CD4-positive, alpha-beta memory T cell (primary cell): ENCODE results near the gene IFT43. TPM values are rescaled to one million over a fixed set of nuclear protein-coding genes. Genes with fewer than 3 reads are reported as not detected.

Source experiments
- CTCF ChIA-PET: fragments of 350-600 bp; sonication (Branson Sonifier 250); formaldehyde crosslinking; loops from one replicate; lab custom pipeline; 2021; ENCODE audit warnings: inconsistent platforms; ENCODE audit not compliant: partially characterized antibody; lab: Charles Lee
- POLR2A ChIA-PET: fragments of 350-600 bp; sonication (Branson Sonifier 250); formaldehyde crosslinking; loops from one replicate; lab custom pipeline; 2021; ENCODE audit not compliant: partially characterized antibody; lab: Charles Lee
- DNase-seq, 5 donors: peaks; one replicate each; pipeline versions ENCODE4 v3.0.0 to v3.0.0-alpha.2; 2020 to 2022; ENCODE audit warnings: mixed read lengths in 1 of 5
- H3K27ac ChIP-seq: one replicate; pipeline ENCODE4 v1.7.0; 2013; ENCODE audit warnings: low read depth, low read length
- H3K27me3 ChIP-seq: 2 replicates; pipeline ENCODE4 v1.7.0; 2013; ENCODE audit warnings: mild to moderate bottlenecking, low read length, moderate library complexity; ENCODE audit not compliant: insufficient read depth
- H3K36me3 ChIP-seq: 2 replicates; pipeline ENCODE4 v1.7.0; 2013; ENCODE audit warnings: mild to moderate bottlenecking, low read length, moderate library complexity; ENCODE audit not compliant: insufficient read depth
- H3K4me1 ChIP-seq: 2 replicates; pipeline ENCODE4 v1.7.0; 2013; ENCODE audit warnings: mild to moderate bottlenecking, low read length, moderate library complexity; ENCODE audit not compliant: insufficient read depth
- H3K4me3 ChIP-seq, 2 donors: one replicate each; pipeline ENCODE4 v1.7.0; 2013; ENCODE audit warnings: low read length in 2 of 2, mild to moderate bottlenecking in 1 of 2
- H3K9me3 ChIP-seq, 2 donors: one replicate each; pipeline ENCODE4 v1.7.0; 2013; ENCODE audit warnings: low read length in 2 of 2, control low read depth in 1 of 2; ENCODE audit not compliant: control insufficient read depth in 1 of 2
- H3K27ac Mint-ChIP-seq, 7 donors: one replicate each; pipeline ENCODE4 v1.8.0; 2020 to 2021; ENCODE audit warnings: mixed read lengths in 7 of 7, mild to moderate bottlenecking in 6 of 7, inconsistent platforms in 3 of 7, moderate library complexity in 3 of 7
- H3K27me3 Mint-ChIP-seq, 2 donors: one replicate each; pipeline ENCODE4 v1.8.0; 2020 to 2021; ENCODE audit warnings: mixed read lengths in 2 of 2
- H3K36me3 Mint-ChIP-seq, 2 donors: one replicate each; pipeline ENCODE4 v1.8.0; 2020 to 2021; ENCODE audit warnings: mixed read lengths in 2 of 2, inconsistent platforms in 1 of 2, mild to moderate bottlenecking in 1 of 2
- H3K4me1 Mint-ChIP-seq, 4 donors: one replicate each; pipeline ENCODE4 v1.8.0; 2020 to 2021; ENCODE audit warnings: mixed read lengths in 4 of 4, mild to moderate bottlenecking in 1 of 4
- H3K4me3 Mint-ChIP-seq, 8 donors: one replicate each; pipeline ENCODE4 v1.8.0; 2020 to 2021; ENCODE audit warnings: mixed read lengths in 8 of 8, mild to moderate bottlenecking in 7 of 8, moderate library complexity in 6 of 8, inconsistent platforms in 3 of 8
- H3K9me3 Mint-ChIP-seq, 8 donors: one replicate each; pipeline ENCODE4 v1.8.0; 2020 to 2021; ENCODE audit warnings: mixed read lengths in 8 of 8, mild to moderate bottlenecking in 5 of 8, inconsistent platforms in 3 of 8, moderate library complexity in 1 of 8
- intact Hi-C: fragments of 100-400 bp; cut with micrococcal nuclease; formaldehyde crosslinking; loops from one replicate; pipeline ENCODE4 v1.15.1; 2023
- polyA plus RNA-seq, 2 donors: library from polyadenylated mRNA; unstranded; fragments of 300-500 nt; fragmentation: Illumina TruSeq; gene quantifications; one replicate each; pipeline ENCODE4 v1.2.3, GENCODE V29; 2021
- total RNA-seq, 2 experiments: library from RNA; stranded (reverse); gene quantifications; one replicate each; pipeline ENCODE4 v1.2.3, GENCODE V29; 2021

IFT43 gene
- total and polyA plus RNA-seq, 4 experiments from 2014 or later: 10.5 to 30.7 (median 12.5) TPM

DNA sequence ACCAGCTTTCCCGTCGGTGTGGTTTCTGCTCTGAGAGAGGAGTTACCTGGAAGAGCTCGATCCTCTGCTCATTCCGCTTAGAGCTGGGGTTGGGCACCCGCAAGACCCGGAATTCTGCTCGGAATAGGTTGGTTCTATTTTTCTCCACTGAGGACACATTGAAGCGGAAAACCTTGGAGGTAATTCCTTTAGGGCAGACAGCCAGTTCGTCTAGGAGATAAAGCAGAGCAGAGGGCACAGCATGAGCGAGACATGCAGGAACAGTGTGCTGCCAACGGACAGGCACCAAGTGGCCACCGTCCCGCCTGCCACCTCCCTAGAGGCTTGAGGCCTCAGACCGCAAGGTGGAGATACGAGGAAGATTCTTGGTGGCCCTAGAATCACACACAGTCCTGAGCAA lies 14.1 kb upstream of the IFT43 start:
- Histone ChIP-seq H3K27me3 (no peaks in the 10 kb centered on the region), H3K36me3 (no peaks in the 10 kb centered on the region), H3K27ac (no peak overlapping the region), H3K4me1 (no peaks in the 10 kb centered on the region), H3K9me3 (no peaks in the 10 kb centered on the region), H3K4me3 (no peak overlapping the region)
- CTCF ChIA-PET: no interaction called here
- H3K4me3 Mint-ChIP-seq: no peak overlapping the region
- peaks cover 6 to 15% of the 10 kb centered on the region in 2 donors for H3K36me3 Mint-ChIP-seq
- H3K9me3 Mint-ChIP-seq: no peaks in the 10 kb centered on the region
- no peaks in the 10 kb centered on the region for H3K27me3 Mint-ChIP-seq
- POLR2A ChIA-PET: no interaction called here
- intact Hi-C loops: no loop called here
- no peak overlapping the region for H3K27ac Mint-ChIP-seq
- no peak for DNase-seq
- H3K4me1 Mint-ChIP-seq: no peaks in the 10 kb centered on the region

DNA sequence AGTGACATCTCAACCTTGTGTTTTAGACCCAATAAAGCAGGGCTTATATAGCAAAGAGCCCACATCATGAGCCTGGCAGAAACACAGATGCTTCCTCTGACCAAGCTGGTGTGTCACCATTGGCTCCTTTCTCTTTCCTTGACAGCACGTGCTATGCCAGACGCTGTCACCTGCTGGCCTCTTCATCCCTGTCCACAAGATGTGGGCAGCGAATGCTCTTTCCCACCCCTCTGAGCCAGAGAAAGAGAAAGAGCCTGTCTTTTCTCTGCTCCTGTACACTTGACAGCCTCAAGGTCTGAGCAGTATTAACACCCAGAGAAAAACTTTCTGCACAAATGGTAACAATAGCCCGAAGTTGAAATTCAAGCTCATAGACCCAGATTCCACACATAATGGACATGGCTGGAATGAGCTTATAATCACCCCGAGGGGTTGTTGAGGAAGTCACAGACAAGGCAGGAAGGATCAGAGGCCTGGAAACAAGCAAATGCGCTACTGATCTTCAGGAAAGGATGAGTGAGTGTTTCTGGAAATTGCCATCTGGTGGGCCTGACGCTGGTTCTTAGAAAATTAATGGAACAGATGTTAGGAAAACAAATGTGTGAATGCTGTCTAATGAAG lies 12.7 kb upstream of the IFT43 start:
- CTCF ChIA-PET: interaction anchor here (1.3 to 1.4 kb wide), 2 partner anchors 10 to 262 kb away, joined by 3 to 7 read pairs; no protein-coding TSS in a partner anchor
- no peak overlapping the region for H3K4me3 Mint-ChIP-seq
- POLR2A ChIA-PET: no interaction called here
- Histone ChIP-seq H3K27me3 (no peaks in the 10 kb centered on the region), H3K36me3 (no peaks in the 10 kb centered on the region), H3K27ac (no peak overlapping the region), H3K4me1 (peaks cover under 1% of the 10 kb centered on the region), H3K9me3 (no peaks in the 10 kb centered on the region), H3K4me3 (no peak overlapping the region)
- no peaks in the 10 kb centered on the region for H3K27me3 Mint-ChIP-seq
- H3K9me3 Mint-ChIP-seq: no peaks in the 10 kb centered on the region
- no peak overlapping the region for H3K27ac Mint-ChIP-seq
- intact Hi-C loops: no loop called here
- peaks cover 1 to 4% of the 10 kb centered on the region in 2 donors for H3K36me3 Mint-ChIP-seq
- peaks cover 0 to 2% (median 0%) of the 10 kb centered on the region in 4 donors for H3K4me1 Mint-ChIP-seq
- no peak for DNase-seq

DNA sequence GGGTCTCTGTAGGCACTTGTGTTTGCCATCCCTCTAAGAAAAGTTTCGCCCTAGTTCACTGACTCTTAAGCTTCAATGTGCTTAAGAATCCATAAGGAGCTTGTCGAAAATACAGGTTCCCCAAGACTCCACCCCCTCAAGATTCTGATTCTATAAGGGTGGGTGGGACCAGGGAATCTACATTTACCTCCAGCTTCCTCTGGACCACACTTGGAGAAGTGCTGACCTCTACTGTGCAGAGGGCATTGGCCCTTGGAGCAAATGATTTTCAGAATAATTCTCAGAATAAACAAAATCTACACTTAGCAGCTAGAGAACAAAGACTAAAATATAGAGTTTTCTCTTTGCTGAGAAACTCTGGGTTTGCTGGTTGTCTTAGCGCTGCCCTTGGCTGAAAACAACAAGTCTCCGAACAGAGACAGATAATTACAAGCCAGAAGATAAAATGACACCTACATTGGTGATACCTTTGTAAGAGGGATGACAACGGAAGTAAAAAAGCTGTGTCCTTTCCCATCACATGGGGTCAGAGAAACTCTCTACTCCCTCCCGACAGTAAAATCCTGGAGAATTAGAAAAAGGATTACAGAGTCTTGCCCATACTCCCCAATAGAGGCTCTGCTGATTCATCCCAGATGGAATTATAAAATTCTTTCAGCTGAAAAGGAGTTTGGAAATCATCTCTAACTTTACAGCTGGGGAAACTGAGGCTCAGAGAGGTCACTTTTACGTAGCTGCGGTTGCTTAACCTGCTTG lies 8.6 kb upstream of the IFT43 start:
- H3K27ac ChIP-seq: no peak overlapping the region
- Mint-ChIP-seq H3K36me3 (peaks cover 0 to 1% of the 10 kb centered on the region in 2 donors), H3K27ac (no peak overlapping the region), H3K4me1 (peaks cover 18 to 43% (median 31%) of the 10 kb centered on the region in 4 donors), H3K4me3 (no peak overlapping the region), H3K27me3 (no peaks in the 10 kb centered on the region), H3K9me3 (peaks cover 0 to 2% (median 0%) of the 10 kb centered on the region in 8 donors)
- H3K4me3 ChIP-seq: no peak overlapping the region
- intact Hi-C loops: no loop called here
- no peaks in the 10 kb centered on the region for H3K9me3 ChIP-seq
- ChIA-PET CTCF (interaction anchor here (0.8 to 10.7 kb wide), 4 partner anchors 8 to 400 kb away, joined by 3 to 181 read pairs (median 6); partner anchors contain the start of gene IFT43), POLR2A (no interaction called here)
- no peak for DNase-seq
- H3K4me1 ChIP-seq: peaks cover 31% of the 10 kb centered on the region
- no peaks in the 10 kb centered on the region for H3K27me3 ChIP-seq
- H3K36me3 ChIP-seq: no peaks in the 10 kb centered on the region

DNA sequence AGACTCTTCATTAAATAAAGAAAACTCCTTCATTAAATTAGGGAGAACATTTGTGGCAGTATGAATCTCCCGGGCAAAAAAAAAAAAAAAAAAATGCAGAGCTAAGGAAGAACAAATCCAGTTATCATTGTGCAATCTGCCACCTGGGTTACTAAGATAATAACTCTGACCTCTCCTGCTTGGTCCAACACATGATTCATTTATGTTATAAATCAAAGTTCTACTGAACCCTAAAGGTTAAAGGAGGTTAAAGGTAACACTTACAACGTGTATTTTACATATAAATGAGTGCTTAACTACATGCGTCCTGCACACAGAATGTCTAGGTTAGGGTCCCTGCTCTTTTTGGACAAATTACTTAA lies 8.0 kb upstream of the IFT43 start:
- no peaks in the 10 kb centered on the region for H3K9me3 ChIP-seq
- ChIA-PET CTCF (interaction anchor here (0.8 to 10.7 kb wide), 4 partner anchors 8 to 400 kb away, joined by 3 to 181 read pairs (median 6); partner anchors contain the start of gene IFT43), POLR2A (no interaction called here)
- intact Hi-C loops: no loop called here
- H3K4me3 ChIP-seq: no peak overlapping the region
- H3K27me3 ChIP-seq: no peaks in the 10 kb centered on the region
- no peaks in the 10 kb centered on the region for H3K27me3 Mint-ChIP-seq
- H3K36me3 ChIP-seq: no peaks in the 10 kb centered on the region
- H3K4me1 ChIP-seq: peaks cover 31% of the 10 kb centered on the region
- H3K4me1 Mint-ChIP-seq: peaks cover 18 to 44% (median 31%) of the 10 kb centered on the region in 4 donors
- peaks cover 0 to 2% (median 0%) of the 10 kb centered on the region in 8 donors for H3K9me3 Mint-ChIP-seq
- DNase-seq: no peak
- no peak overlapping the region for H3K4me3 Mint-ChIP-seq
- H3K27ac ChIP-seq: no peak overlapping the region
- H3K36me3 Mint-ChIP-seq: peaks cover 0 to 1% of the 10 kb centered on the region in 2 donors
- H3K27ac Mint-ChIP-seq: no peak overlapping the region

DNA sequence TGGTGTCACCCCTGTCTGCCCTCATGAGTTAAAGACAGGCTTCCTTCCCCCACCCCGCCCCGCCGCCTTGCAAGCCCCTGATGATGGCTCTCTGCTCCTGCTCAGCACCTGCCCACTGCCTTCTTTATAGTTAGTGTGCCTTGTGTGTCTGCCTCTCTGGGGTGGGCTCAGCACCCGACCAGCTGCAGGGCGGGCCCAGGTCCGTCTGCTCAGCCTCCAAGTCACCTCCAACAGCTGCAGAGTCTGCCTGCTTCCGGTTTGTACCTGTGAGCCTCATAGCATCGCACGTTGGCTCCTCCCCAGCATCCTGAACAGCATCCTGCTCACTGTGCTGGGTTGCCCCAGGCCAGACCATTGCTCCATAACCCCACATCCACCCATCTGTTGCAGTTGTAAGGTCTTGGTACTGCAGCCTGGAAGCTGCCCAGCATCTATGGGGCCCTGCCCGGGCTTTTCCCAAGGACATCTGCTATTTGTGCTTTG lies 7.3 kb upstream of the IFT43 start:
- Mint-ChIP-seq H3K9me3 (peaks cover 0 to 3% (median 0%) of the 10 kb centered on the region in 8 donors), H3K27me3 (no peaks in the 10 kb centered on the region), H3K27ac (peak overlapping the region in 3 of 7 donors; percentile 46 to 79 (median 60)), H3K36me3 (peaks cover 0 to 1% of the 10 kb centered on the region in 2 donors), H3K4me3 (peak overlapping the region in 1 of 8 donors; percentile 34), H3K4me1 (peaks cover 18 to 50% (median 34%) of the 10 kb centered on the region in 4 donors)
- Histone ChIP-seq H3K9me3 (no peaks in the 10 kb centered on the region), H3K27me3 (no peaks in the 10 kb centered on the region), H3K27ac (no peak overlapping the region), H3K4me3 (no peak overlapping the region), H3K4me1 (peaks cover 31% of the 10 kb centered on the region), H3K36me3 (no peaks in the 10 kb centered on the region)
- ChIA-PET POLR2A (interaction anchor here (1.0 kb wide), 1 partner anchor 71 kb away, joined by 3 read pairs; no protein-coding TSS in a partner anchor), CTCF (interaction anchor here (1.2 to 10.7 kb wide), 6 partner anchors 20 to 401 kb away, joined by 4 to 181 read pairs (median 5); no protein-coding TSS in a partner anchor)
- peak in 3 of 5 donors; percentile 32 to 46 (median 37) for DNase-seq
- intact Hi-C loops: no loop called here

DNA sequence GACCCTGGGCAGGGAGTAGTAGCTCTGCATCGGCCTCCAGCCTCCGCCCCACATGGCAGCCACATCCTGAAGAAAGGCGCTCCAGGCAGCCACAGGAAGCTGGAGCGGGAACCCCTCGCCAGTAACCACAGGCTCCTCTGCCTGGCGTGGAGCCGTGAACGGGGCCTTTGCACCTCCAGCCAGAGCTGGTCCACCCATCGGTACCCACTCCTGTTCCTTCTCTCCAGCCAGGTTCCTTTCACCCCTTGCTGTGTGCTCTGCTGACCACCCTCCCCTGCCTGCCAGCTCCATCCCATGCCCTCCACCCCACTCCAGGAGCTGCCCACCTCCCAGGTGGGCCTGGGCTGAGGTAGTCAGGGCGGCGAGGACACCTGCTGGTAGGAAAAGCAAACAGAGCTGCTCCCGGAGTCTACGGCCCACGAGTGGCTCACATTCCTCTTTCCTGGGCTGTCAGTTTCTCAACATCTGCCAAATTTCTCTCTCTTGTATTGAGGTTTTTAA lies 6.4 kb upstream of the IFT43 start:
- Histone ChIP-seq H3K9me3 (no peaks in the 10 kb centered on the region), H3K36me3 (no peaks in the 10 kb centered on the region), H3K27me3 (no peaks in the 10 kb centered on the region), H3K4me3 (no peak overlapping the region), H3K27ac (no peak overlapping the region), H3K4me1 (peaks cover 31% of the 10 kb centered on the region)
- Mint-ChIP-seq H3K27ac (peak overlapping the region in 1 of 7 donors; percentile 59), H3K36me3 (peaks cover 0 to 1% of the 10 kb centered on the region in 2 donors), H3K4me3 (peak overlapping the region in 2 of 8 donors; percentile 43 to 46), H3K4me1 (peaks cover 18 to 50% (median 34%) of the 10 kb centered on the region in 4 donors), H3K9me3 (peaks cover 0 to 3% (median 0%) of the 10 kb centered on the region in 8 donors), H3K27me3 (no peaks in the 10 kb centered on the region)
- ChIA-PET CTCF (interaction anchor here (0.9 to 10.7 kb wide), 7 partner anchors 15 to 402 kb away, joined by 3 to 181 read pairs (median 4); no protein-coding TSS in a partner anchor), POLR2A (interaction anchor here (1.0 kb wide), 1 partner anchor 72 kb away, joined by 3 read pairs; no protein-coding TSS in a partner anchor)
- intact Hi-C loops: no loop called here
- DNase-seq: no peak
